Measurements from ENCODE around the gene PPM1K.
"Not testable (repeated sequence)": the region's sequence is repeated elsewhere in the genome, so short reads cannot be mapped to it uniquely, and the experiment has no call there.

PPM1K gene

GRCh38 chr4:88284439-88285234 lies at the start of gene PPM1K:
Gene PPM1K (minus strand): TSS chr4:88284561. CDS start chr4:88278583, 5,978 bp downstream.
- Mint-ChIP-seq H3K27me3 (no peaks in the 10 kb centered on the region), H3K27ac (peak within 1 kb of the TSS; percentile 99), H3K9me3 (no peaks in the 10 kb centered on the region), H3K4me1 (ENCODE audit: low read depth) (peaks cover 31% of the 10 kb centered on the region), H3K36me3 (ENCODE audit: low read depth) (peaks cover 8% of the 10 kb centered on the region), H3K4me3 (peak within 1 kb of the TSS; percentile 92)
- intact Hi-C loops (cut with micrococcal nuclease) = loop anchor here (2.0 to 5.0 kb wide), 4 partner anchors 36 to 233 kb away; partner anchors contain the start of gene HERC6

- H3K9me3 Mint-ChIP-seq = no peaks in the 10 kb centered on the region
- no peak overlapping the region for H3K4me3 Mint-ChIP-seq
- no peaks in the 10 kb centered on the region for H3K36me3 Mint-ChIP-seq (ENCODE audit: low read depth)
- no peak overlapping the region for H3K27ac Mint-ChIP-seq
- no peaks in the 10 kb centered on the region for H3K27me3 Mint-ChIP-seq
- H3K4me1 Mint-ChIP-seq (ENCODE audit: low read depth) = peaks cover 19% of the 10 kb centered on the region
- intact Hi-C loops (cut with micrococcal nuclease) = no loop called here
These were observed 49.5 kb upstream of the PPM1K start for GRCh38 chr4:88333741-88334405.

GRCh38 chr4:88327665-88328064 lies 43.3 kb upstream of the PPM1K start:
- H3K36me3 Mint-ChIP-seq (ENCODE audit: low read depth) = no peaks in the 10 kb centered on the region
- H3K9me3 Mint-ChIP-seq = peaks cover 8% of the 10 kb centered on the region
- intact Hi-C loops (cut with micrococcal nuclease) = no loop called here
- no peak overlapping the region for H3K4me3 Mint-ChIP-seq
- no peak overlapping the region for H3K27ac Mint-ChIP-seq
- H3K4me1 Mint-ChIP-seq (ENCODE audit: low read depth) = peaks cover 9% of the 10 kb centered on the region
- H3K27me3 Mint-ChIP-seq = no peaks in the 10 kb centered on the region

GRCh38 chr4:88320780-88321373 lies 36.5 kb upstream of the PPM1K start:
- intact Hi-C loops (cut with micrococcal nuclease) = loop anchor here (2.0 kb wide), 1 partner anchor 36 kb away; the partner anchor contains the start of gene PPM1K
- peak overlapping the region; percentile 63 for H3K4me3 Mint-ChIP-seq

GRCh38 chr4:88320224-88320779 lies 35.9 kb upstream of the PPM1K start:
- no peaks in the 10 kb centered on the region for H3K36me3 Mint-ChIP-seq (ENCODE audit: low read depth)
- no peaks in the 10 kb centered on the region for H3K27me3 Mint-ChIP-seq
- H3K4me1 Mint-ChIP-seq (ENCODE audit: low read depth) = peaks cover 27% of the 10 kb centered on the region
- peak overlapping the region; percentile 95 for H3K27ac Mint-ChIP-seq
- intact Hi-C loops (cut with micrococcal nuclease) = loop anchor here (2.0 kb wide), 1 partner anchor 36 kb away; the partner anchor contains the start of gene PPM1K
- no peaks in the 10 kb centered on the region for H3K9me3 Mint-ChIP-seq
- no peak overlapping the region for H3K4me3 Mint-ChIP-seq

More at GRCh38 chr4:88320780-88321373, 36.5 kb upstream of the PPM1K start:
- H3K36me3 Mint-ChIP-seq (ENCODE audit: low read depth) = no peaks in the 10 kb centered on the region
- peaks cover 27% of the 10 kb centered on the region for H3K4me1 Mint-ChIP-seq (ENCODE audit: low read depth)
- H3K9me3 Mint-ChIP-seq = peaks cover 3% of the 10 kb centered on the region
- no peaks in the 10 kb centered on the region for H3K27me3 Mint-ChIP-seq
- peak overlapping the region; percentile 95 for H3K27ac Mint-ChIP-seq

GRCh38 chr4:88318751-88319350 lies 34.5 kb upstream of the PPM1K start:
- intact Hi-C loops (cut with micrococcal nuclease) = no loop called here
- no peak overlapping the region for H3K4me3 Mint-ChIP-seq
- no peaks in the 10 kb centered on the region for H3K27me3 Mint-ChIP-seq
- peak overlapping the region; percentile 95 for H3K27ac Mint-ChIP-seq
- no peaks in the 10 kb centered on the region for H3K9me3 Mint-ChIP-seq
- H3K36me3 Mint-ChIP-seq (ENCODE audit: low read depth) = no peaks in the 10 kb centered on the region
- peaks cover 27% of the 10 kb centered on the region for H3K4me1 Mint-ChIP-seq (ENCODE audit: low read depth)

GRCh38 chr4:88315460-88316017 lies 31.2 kb upstream of the PPM1K start:
- intact Hi-C loops (cut with micrococcal nuclease) = no loop called here
- peaks cover 3% of the 10 kb centered on the region for H3K27me3 Mint-ChIP-seq
- no peaks in the 10 kb centered on the region for H3K36me3 Mint-ChIP-seq (ENCODE audit: low read depth)
- no peak overlapping the region for H3K27ac Mint-ChIP-seq
- H3K4me1 Mint-ChIP-seq (ENCODE audit: low read depth) = peaks cover 17% of the 10 kb centered on the region
- H3K9me3 Mint-ChIP-seq = peaks cover 18% of the 10 kb centered on the region
- no peak overlapping the region for H3K4me3 Mint-ChIP-seq

GRCh38 chr4:88313088-88313624 lies 28.8 kb upstream of the PPM1K start:
- H3K27me3 Mint-ChIP-seq; H3K4me3 Mint-ChIP-seq; H3K27ac Mint-ChIP-seq; H3K4me1 Mint-ChIP-seq (ENCODE audit: low read depth); intact Hi-C loops (cut with micrococcal nuclease); H3K36me3 Mint-ChIP-seq (ENCODE audit: low read depth): not testable (repeated sequence)
- peaks cover 18% of the 10 kb centered on the region for H3K9me3 Mint-ChIP-seq

- Mint-ChIP-seq H3K27ac (no peak overlapping the region), H3K27me3 (peaks cover 8% of the 10 kb centered on the region), H3K4me1 (ENCODE audit: low read depth) (peaks cover 5% of the 10 kb centered on the region), H3K4me3 (no peak overlapping the region), H3K36me3 (ENCODE audit: low read depth) (no peaks in the 10 kb centered on the region), H3K9me3 (peaks cover 18% of the 10 kb centered on the region)
- intact Hi-C loops (cut with micrococcal nuclease) = loop anchor here (10.0 kb wide), 1 partner anchor 56 kb away; no protein-coding TSS in a partner anchor
These were observed 24.2 kb upstream of the PPM1K start for GRCh38 chr4:88308587-88308986.

GRCh38 chr4:88297725-88298454 lies 13.5 kb upstream of the PPM1K start:
- H3K36me3 Mint-ChIP-seq (ENCODE audit: low read depth) = no peaks in the 10 kb centered on the region
- no peaks in the 10 kb centered on the region for H3K4me1 Mint-ChIP-seq (ENCODE audit: low read depth)
- H3K27ac Mint-ChIP-seq = no peak overlapping the region
- no peak overlapping the region for H3K4me3 Mint-ChIP-seq
- no peaks in the 10 kb centered on the region for H3K27me3 Mint-ChIP-seq
- intact Hi-C loops (cut with micrococcal nuclease) = no loop called here
- H3K9me3 Mint-ChIP-seq = no peaks in the 10 kb centered on the region

- Mint-ChIP-seq H3K4me1 (ENCODE audit: low read depth) (no peaks in the 10 kb centered on the region), H3K27ac (no peak overlapping the region), H3K36me3 (ENCODE audit: low read depth) (no peaks in the 10 kb centered on the region), H3K27me3 (no peaks in the 10 kb centered on the region), H3K4me3 (no peak overlapping the region), H3K9me3 (no peaks in the 10 kb centered on the region)
- intact Hi-C loops (cut with micrococcal nuclease) = no loop called here
These were observed 12.8 kb upstream of the PPM1K start for GRCh38 chr4:88297212-88297516.

GRCh38 chr4:88296413-88297211 lies 12.3 kb upstream of the PPM1K start:
- H3K27me3 Mint-ChIP-seq = no peaks in the 10 kb centered on the region
- H3K9me3 Mint-ChIP-seq = no peaks in the 10 kb centered on the region
- intact Hi-C loops (cut with micrococcal nuclease) = no loop called here
- no peaks in the 10 kb centered on the region for H3K4me1 Mint-ChIP-seq (ENCODE audit: low read depth)
- H3K4me3 Mint-ChIP-seq = no peak overlapping the region
- H3K27ac Mint-ChIP-seq = no peak overlapping the region
- no peaks in the 10 kb centered on the region for H3K36me3 Mint-ChIP-seq (ENCODE audit: low read depth)

Data from dendritic cell treated with granulocyte-macrophage colony-stimulating factor and Interleukin-4, amounts not matched to agents 40 ng/mL and 50 ng/mL, for 4 days (primary cell).